GM12875 (cell line): ENCODE measurements around the gene RPS26.
"Not testable (repeated sequence)": the region's sequence is repeated elsewhere in the genome, so short reads cannot be mapped to it uniquely, and the experiment has no call there.

ENCODE experiments used
- H3K4me3 ChIP-seq: one replicate; pipeline ENCODE4 v1.5.1; 2011; ENCODE audit warnings: low read depth, low read length, control low read depth
- TF ChIP-seq, protein P1 (sequence below): IDR thresholded peaks from 2 replicates; pipeline ENCODE4 v1.5.1; 2011; ENCODE audit warnings: low read depth, mild to moderate bottlenecking, control low read depth, inconsistent platforms, low read length, moderate library complexity, borderline replicate concordance; ENCODE audit not compliant: insufficient read depth

The RPS26 gene

DNA sequence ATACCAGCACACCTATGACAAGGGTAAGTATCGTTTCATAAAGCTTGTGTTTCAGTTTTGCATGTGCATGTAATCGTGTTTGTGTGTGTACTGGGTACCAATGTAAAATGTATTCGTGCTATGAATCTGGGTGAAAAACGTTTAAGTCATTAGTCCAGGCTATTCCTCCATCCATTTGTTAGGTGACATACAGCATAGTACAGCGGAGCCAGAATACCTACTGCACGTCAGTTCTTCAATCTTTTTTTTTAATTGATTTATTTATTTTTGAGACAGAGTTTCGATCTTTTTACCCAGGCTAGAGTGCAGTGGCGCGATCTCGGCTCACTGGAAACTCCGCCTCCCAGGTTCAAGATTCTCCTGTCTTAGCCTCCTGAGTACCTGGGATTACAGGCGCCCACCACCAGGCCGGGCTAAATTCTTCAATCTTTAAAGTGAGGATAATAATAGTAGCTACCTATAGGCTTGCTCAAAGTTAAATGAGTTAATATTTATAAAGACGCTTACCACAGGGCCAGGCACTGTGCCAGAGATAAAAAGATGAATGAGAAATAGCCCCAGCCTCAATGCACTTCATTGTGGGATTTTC lies 661 bp upstream of the RPS26 start:
- H3K4me3 ChIP-seq, result peak overlapping the region; percentile 42
- TF ChIP-seq, protein P1, sequence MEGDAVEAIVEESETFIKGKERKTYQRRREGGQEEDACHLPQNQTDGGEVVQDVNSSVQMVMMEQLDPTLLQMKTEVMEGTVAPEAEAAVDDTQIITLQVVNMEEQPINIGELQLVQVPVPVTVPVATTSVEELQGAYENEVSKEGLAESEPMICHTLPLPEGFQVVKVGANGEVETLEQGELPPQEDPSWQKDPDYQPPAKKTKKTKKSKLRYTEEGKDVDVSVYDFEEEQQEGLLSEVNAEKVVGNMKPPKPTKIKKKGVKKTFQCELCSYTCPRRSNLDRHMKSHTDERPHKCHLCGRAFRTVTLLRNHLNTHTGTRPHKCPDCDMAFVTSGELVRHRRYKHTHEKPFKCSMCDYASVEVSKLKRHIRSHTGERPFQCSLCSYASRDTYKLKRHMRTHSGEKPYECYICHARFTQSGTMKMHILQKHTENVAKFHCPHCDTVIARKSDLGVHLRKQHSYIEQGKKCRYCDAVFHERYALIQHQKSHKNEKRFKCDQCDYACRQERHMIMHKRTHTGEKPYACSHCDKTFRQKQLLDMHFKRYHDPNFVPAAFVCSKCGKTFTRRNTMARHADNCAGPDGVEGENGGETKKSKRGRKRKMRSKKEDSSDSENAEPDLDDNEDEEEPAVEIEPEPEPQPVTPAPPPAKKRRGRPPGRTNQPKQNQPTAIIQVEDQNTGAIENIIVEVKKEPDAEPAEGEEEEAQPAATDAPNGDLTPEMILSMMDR, result no peak

DNA sequence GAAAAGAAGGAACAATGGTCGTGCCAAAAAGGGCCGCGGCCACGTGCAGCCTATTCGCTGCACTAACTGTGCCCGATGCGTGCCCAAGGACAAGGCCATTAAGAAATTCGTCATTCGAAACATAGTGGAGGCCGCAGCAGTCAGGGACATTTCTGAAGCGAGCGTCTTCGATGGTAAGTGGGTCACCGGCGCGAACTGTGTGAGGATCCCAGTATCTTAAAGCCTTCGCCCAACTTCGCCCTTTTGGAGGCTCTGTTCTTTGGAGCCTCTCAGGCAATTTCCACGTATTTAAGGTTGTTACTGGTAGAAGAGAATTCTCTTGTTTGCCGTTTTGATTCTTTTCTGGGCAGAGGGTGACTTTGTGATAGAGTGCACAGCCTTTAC lies 704 bp downstream of the RPS26 start:
- peak overlapping the region; percentile 81 for H3K4me3 ChIP-seq

DNA sequence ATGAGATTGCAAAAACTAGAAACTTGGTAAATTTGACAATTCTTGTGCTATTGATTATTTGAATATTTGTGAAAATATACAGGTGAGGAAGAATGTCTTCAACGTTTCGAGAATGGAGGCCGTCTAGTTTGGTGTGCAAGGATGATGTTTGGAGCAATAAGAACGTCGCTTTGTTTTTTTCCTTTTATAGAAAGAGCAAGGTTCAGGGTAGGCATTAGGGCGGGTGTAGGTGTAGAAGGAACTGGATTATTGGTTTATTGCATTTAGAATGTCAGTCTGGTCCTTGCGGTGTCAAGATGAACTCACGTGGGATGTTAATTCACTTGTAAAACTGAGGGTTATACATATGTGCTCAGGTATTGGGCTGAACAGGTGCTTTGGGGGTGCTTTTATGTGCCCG lies 1.1 kb downstream of the RPS26 start:
- TF ChIP-seq, protein P1, result no peak
- peak overlapping the region; percentile 81 for H3K4me3 ChIP-seq

DNA sequence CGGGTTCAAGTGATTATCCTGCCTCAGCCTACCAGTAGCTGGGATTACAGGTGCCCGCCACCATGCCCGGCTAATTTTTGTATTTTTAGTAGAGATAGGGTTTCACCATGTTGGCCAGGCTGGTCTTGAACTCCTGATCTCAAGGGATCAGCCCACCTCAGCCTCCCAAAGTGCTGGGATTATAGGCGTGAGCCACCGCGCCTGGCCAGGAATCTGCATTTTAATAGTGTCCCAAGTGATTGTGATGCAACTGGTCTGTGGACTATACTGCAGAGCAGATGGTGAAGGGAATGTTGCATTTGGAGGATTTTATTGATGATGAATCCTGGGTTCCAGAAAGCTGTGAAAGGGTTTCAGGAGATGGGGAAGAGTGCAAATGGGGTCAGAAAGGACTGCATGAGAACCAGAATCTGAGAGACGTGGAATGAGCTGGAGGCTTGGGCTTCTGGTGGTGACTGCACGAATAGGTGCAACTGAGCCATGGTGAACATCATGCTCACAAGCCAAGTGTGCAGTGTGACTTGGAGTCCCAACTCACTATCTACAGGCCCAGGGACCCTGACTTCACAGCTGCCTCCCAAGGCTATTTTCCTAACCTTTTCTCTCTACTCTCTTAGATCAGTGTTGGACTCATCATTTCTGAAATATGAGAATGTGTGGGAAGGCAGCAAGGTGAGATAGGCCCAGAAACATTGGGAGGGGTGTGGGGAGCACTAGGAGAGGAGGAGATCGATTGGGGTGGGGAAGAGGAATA lies 4.5 kb downstream of the RPS26 start:
- H3K4me3 ChIP-seq, result no peak overlapping the region
- TF ChIP-seq, protein P1, result no peak

DNA sequence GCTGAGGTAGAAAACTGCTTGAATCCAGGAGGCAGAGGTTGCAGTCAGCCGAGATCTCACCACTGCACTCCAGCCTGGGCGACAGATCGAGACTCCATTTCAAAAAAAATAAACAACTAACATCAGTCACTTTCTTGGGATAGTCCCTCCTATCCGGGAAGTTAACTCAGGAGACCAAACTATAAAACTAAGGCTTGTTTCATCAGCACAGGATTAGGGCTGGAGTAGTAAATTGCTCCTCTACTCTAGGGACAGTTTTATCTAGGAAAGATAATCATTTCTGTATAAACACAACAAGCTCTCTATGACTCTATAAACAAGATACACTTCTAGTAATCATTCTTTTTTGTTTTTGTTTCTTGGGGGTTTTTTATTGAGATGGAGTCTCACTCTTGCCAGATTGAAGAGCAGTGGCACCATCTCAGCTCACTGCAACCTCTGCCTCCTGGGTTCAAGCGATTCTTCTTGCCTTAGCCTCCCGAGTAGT lies 11.7 kb downstream of the RPS26 start:
- TF ChIP-seq, protein P1, result no peak
- H3K4me3 ChIP-seq, result no peak overlapping the region

DNA sequence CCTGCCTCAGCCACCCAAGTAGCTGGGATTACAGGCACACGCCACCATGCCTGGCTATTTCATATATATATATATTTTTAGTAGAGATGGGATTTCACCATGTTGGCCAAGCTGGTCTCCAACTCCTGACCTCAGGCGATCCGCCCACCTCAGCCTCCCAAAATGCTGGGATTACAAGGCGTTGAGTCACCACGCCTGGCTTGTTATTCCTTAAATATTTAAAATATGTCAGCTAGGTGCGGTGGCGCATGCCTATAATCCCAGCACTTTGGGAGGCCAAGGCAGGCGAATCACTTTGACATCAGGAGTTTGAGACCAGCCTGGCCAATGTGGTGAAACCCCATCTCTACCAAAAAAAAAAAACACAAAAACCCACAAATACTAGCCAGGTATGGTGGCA lies 18.2 kb downstream of the RPS26 start:
- not testable (repeated sequence) for H3K4me3 ChIP-seq

DNA sequence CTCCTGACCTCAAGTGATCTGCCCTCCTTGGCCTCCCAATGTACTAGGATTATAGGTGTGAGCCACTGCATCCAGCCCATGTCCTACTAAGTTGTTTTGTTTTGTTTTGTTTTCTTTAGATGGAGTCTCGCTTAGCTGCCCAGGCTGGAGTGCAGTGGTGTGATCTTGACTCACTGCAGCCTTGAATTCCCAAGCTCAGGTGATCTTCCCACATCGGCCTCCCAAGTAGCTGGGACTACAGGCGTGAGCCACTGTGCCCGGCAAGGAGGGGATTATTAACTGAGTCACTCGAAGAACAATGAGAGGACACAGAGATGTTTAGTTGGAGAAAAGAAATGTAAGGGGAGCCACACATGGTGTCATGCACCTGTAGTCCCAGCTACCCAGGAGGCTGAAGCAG lies 20.3 kb downstream of the RPS26 start:
- TF ChIP-seq, protein P1, result no peak
- no peak overlapping the region for H3K4me3 ChIP-seq

DNA sequence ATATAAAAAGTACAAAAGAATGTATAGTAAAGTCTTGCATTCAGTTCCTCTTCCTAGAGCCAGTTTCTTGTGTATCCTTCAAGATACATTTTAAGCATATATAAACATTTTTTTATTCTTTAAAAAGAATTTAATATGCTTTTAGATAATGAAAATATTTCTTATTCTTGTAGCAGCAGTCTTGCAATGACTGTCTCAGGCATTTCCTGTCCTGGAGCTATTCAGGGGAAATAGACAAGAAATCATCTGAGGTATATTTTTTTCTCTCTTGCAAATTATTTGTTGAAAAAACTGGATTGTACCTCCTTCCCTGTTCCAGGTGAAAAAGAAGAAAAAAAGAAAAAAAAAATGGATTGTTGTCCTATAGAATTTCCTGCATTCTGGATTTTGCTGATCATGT lies 21.3 kb downstream of the RPS26 start:
- no peak overlapping the region for H3K4me3 ChIP-seq

More for the DNA sequence above, 21.3 kb downstream of the RPS26 start:
- TF ChIP-seq, protein P1, result no peak
